ENCODE measurements around the gene ZFAND6. TPM values are rescaled to one million over a fixed set of nuclear protein-coding genes. Genes with fewer than 3 reads are reported as not detected.

ZFAND6 gene
- total and polyA plus RNA-seq, 2 experiments from 2014 or later: 104 to 187 TPM

GRCh38 chr15:80090041-80090440, 30.6 kb downstream of the ZFAND6 start:
- Histone ChIP-seq H3K4me1 (ENCODE audit: insufficient read depth) (peaks cover 8% of the 10 kb centered on the region), H3K36me3 (replicated peaks; ENCODE audit: insufficient read depth, low read depth) (no peaks in the 10 kb centered on the region), H2AFZ (no peak overlapping the region), H3K9me3 (ENCODE audit: low read depth) (no peaks in the 10 kb centered on the region), H3K9me2 (replicated peaks; ENCODE audit: insufficient read depth) (no peaks in the 10 kb centered on the region), H3K79me2 (peaks cover 92% of the 10 kb centered on the region), H4K20me1 (ENCODE audit: insufficient read depth, poor library complexity, severe bottlenecking) (peaks cover 51% of the 10 kb centered on the region), H3K4me2 (no peak overlapping the region), H3K27ac (no peak overlapping the region), H3K4me3 (no peak overlapping the region), H3K27me3 (no peaks in the 10 kb centered on the region)
- DNase-seq (ENCODE audit: low spot score): no peak
- 89% methylated on average over 1 of the region's 1 CpG for WGBS (ENCODE audit: low lambda C conversion rate, missing lambda C conversion rate)
- TF ChIP-seq, protein P1, sequence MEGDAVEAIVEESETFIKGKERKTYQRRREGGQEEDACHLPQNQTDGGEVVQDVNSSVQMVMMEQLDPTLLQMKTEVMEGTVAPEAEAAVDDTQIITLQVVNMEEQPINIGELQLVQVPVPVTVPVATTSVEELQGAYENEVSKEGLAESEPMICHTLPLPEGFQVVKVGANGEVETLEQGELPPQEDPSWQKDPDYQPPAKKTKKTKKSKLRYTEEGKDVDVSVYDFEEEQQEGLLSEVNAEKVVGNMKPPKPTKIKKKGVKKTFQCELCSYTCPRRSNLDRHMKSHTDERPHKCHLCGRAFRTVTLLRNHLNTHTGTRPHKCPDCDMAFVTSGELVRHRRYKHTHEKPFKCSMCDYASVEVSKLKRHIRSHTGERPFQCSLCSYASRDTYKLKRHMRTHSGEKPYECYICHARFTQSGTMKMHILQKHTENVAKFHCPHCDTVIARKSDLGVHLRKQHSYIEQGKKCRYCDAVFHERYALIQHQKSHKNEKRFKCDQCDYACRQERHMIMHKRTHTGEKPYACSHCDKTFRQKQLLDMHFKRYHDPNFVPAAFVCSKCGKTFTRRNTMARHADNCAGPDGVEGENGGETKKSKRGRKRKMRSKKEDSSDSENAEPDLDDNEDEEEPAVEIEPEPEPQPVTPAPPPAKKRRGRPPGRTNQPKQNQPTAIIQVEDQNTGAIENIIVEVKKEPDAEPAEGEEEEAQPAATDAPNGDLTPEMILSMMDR (IDR thresholded peaks at IDR 0.05; ENCODE audit: poor library complexity): no peak

- Histone ChIP-seq H3K4me1 (ENCODE audit: insufficient read depth) (peaks cover 8% of the 10 kb centered on the region), H3K27me3 (no peaks in the 10 kb centered on the region), H3K27ac (no peak overlapping the region), H3K79me2 (peaks cover 92% of the 10 kb centered on the region), H3K9me2 (replicated peaks; ENCODE audit: insufficient read depth) (no peaks in the 10 kb centered on the region), H2AFZ (no peak overlapping the region), H3K36me3 (replicated peaks; ENCODE audit: insufficient read depth, low read depth) (no peaks in the 10 kb centered on the region), H3K4me2 (no peak overlapping the region), H3K4me3 (no peak overlapping the region), H3K9me3 (ENCODE audit: low read depth) (no peaks in the 10 kb centered on the region), H4K20me1 (ENCODE audit: insufficient read depth, poor library complexity, severe bottlenecking) (peaks cover 53% of the 10 kb centered on the region)
- TF ChIP-seq, protein P1 (IDR thresholded peaks at IDR 0.05; ENCODE audit: poor library complexity): peak; percentile 21
- no peak for TF ChIP-seq EZH2phosphoT487 (IDR thresholded peaks at IDR 0.05; ENCODE audit: low read depth, severe bottlenecking, unreplicated experiment)
- DNase-seq (ENCODE audit: low spot score): no peak
- WGBS (ENCODE audit: low lambda C conversion rate, missing lambda C conversion rate): 97% methylated on average over 7 of the region's 7 CpGs
Measured at GRCh38 chr15:80090879-80091503, 31.5 kb downstream of the ZFAND6 start.

GRCh38 chr15:80093854-80094418, 34.5 kb downstream of the ZFAND6 start:
- 85% methylated on average over 5 of the region's 5 CpGs for WGBS (ENCODE audit: low lambda C conversion rate, missing lambda C conversion rate)
- Histone ChIP-seq H3K9me2 (replicated peaks; ENCODE audit: insufficient read depth) (no peaks in the 10 kb centered on the region), H3K27me3 (no peaks in the 10 kb centered on the region), H3K79me2 (peaks cover 94% of the 10 kb centered on the region), H2AFZ (no peak overlapping the region), H3K27ac (peak overlapping the region; percentile 69), H3K4me2 (peak overlapping the region; percentile 44), H4K20me1 (ENCODE audit: insufficient read depth, poor library complexity, severe bottlenecking) (peaks cover 69% of the 10 kb centered on the region), H3K4me1 (ENCODE audit: insufficient read depth) (peaks cover 11% of the 10 kb centered on the region), H3K4me3 (no peak overlapping the region), H3K36me3 (replicated peaks; ENCODE audit: insufficient read depth, low read depth) (no peaks in the 10 kb centered on the region), H3K9me3 (ENCODE audit: low read depth) (no peaks in the 10 kb centered on the region)
- DNase-seq (ENCODE audit: low spot score): peak; percentile 44
- TF ChIP-seq EZH2phosphoT487 (IDR thresholded peaks at IDR 0.05; ENCODE audit: low read depth, severe bottlenecking, unreplicated experiment): no peak
- no peak for TF ChIP-seq EZH2 (IDR thresholded peaks at IDR 0.05; ENCODE audit: borderline replicate concordance)
- TF ChIP-seq, protein P1 (IDR thresholded peaks at IDR 0.05; ENCODE audit: poor library complexity): no peak
